Measurements from ENCODE around the gene SF3B3. TPM values are rescaled to one million over a fixed set of nuclear protein-coding genes. Genes with fewer than 3 reads are reported as not detected.
A peak's percentile ranks its signal among the peaks of the same experiment; 100 is the strongest.

The SF3B3 gene
- total RNA-seq, 3 donors from 2014 or later = 80.2 to 147 (median 133) TPM

- Histone ChIP-seq H3K27ac (peak overlapping the region; percentile 71 to 81), H3K27me3 (no peaks in the 10 kb centered on the region), H3K4me1 (peaks cover 0 to 4% of the 10 kb centered on the region in 2 donors), H3K4me3 (no peak overlapping the region), H3K9me3 (no peaks in the 10 kb centered on the region), H3K36me3 (no peaks in the 10 kb centered on the region)
- peak in 2 of 3 donors; percentile 25 to 31 for TF ChIP-seq CTCF (IDR thresholded peaks at IDR 0.05)
- peak in 1 of 3 donors; percentile 19 for TF ChIP-seq POLR2AphosphoS5 (IDR thresholded peaks at IDR 0.05)
- TF ChIP-seq POLR2A (IDR thresholded peaks at IDR 0.05) = no peak
- peak; percentile 77 to 85 for DNase-seq (ENCODE audit: low spot score in 2 of 2)
- intact Hi-C loops (cut with DNase I; ENCODE audit: low total_unique reads) = no loop called here
These were observed 86.9 kb downstream of the SF3B3 start for GRCh38 chr16:70610273-70611223.

DNA sequence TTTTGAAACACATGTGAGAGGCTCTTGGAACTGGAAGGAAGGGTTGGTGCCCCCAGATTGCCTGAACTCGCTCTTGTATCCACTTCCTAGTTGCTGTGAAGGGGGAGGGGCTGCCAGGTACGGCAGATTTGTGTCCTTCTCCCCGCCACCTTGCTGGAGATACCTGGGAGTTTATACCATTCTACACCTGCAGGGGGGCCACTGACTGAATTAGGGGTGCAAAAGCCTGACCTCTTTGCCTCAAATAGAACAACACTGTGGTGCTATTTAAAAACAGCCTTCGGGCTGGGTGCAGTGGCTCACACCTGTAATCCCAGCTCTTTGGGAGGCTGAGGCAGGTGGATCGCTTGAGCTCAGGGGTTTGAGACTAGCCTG is 87.6 kb downstream of the SF3B3 start:
- Histone ChIP-seq H3K9me3 (no peaks in the 10 kb centered on the region), H3K4me1 (peaks cover 0 to 4% of the 10 kb centered on the region in 2 donors), H3K4me3 (no peak overlapping the region), H3K27me3 (no peaks in the 10 kb centered on the region), H3K27ac (peak overlapping the region; percentile 71 to 81), H3K36me3 (no peaks in the 10 kb centered on the region)
- intact Hi-C loops (cut with DNase I; ENCODE audit: low total_unique reads) = no loop called here
- no peak for DNase-seq (ENCODE audit: low spot score in 2 of 2)
- TF ChIP-seq POLR2AphosphoS5 (IDR thresholded peaks at IDR 0.05) (no peak), POLR2A (IDR thresholded peaks at IDR 0.05) (no peak), CTCF (IDR thresholded peaks at IDR 0.05) (no peak)

DNA sequence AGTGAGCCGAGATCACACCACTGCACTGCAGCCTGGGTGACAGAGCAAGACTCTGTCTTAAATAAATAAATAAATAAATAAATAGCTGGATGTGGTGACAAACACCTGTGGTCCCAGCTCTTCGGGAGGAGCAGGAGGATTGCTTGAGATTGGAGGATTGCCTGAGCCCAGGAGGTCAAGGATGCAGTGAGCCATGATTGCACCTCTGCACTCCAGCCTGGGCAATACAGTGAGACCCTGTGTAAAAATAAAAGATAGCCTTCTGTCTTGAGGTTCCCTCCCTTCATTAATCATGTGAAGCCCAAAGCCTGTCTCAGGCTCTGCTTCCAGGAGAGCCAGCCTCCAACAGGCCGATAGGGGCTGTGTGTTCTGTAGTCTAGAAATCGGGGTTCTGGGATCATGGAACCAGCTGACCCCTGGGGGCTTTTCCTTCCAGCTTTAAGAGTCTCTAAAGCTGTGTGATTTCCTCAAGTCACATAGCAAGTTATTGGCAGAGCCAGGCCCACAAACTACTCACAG is 88.2 kb downstream of the SF3B3 start:
- no peaks in the 10 kb centered on the region for H3K27me3 ChIP-seq
- no peaks in the 10 kb centered on the region for H3K9me3 ChIP-seq
- H3K4me3 ChIP-seq = no peak overlapping the region
- H3K27ac ChIP-seq = no peak overlapping the region
- DNase-seq (ENCODE audit: low spot score in 2 of 2) = no peak
- intact Hi-C loops (cut with DNase I; ENCODE audit: low total_unique reads) = no loop called here
- H3K4me1 ChIP-seq = peaks cover 0 to 4% of the 10 kb centered on the region in 2 donors
- TF ChIP-seq CTCF (IDR thresholded peaks at IDR 0.05) (no peak), POLR2AphosphoS5 (IDR thresholded peaks at IDR 0.05) (no peak), POLR2A (IDR thresholded peaks at IDR 0.05) (no peak)
- no peaks in the 10 kb centered on the region for H3K36me3 ChIP-seq

- intact Hi-C loops (cut with DNase I; ENCODE audit: low total_unique reads) = no loop called here
- Histone ChIP-seq H3K36me3 (no peaks in the 10 kb centered on the region), H3K4me3 (no peak overlapping the region)
These were observed 89.3 kb downstream of the SF3B3 start for GRCh38 chr16:70612931-70613330.

More at GRCh38 chr16:70612931-70613330, 89.3 kb downstream of the SF3B3 start:
- no peak overlapping the region for H3K27ac ChIP-seq
- peaks cover 0 to 4% of the 10 kb centered on the region in 2 donors for H3K4me1 ChIP-seq
- H3K27me3 ChIP-seq = no peaks in the 10 kb centered on the region
- TF ChIP-seq POLR2A (IDR thresholded peaks at IDR 0.05) (no peak), POLR2AphosphoS5 (IDR thresholded peaks at IDR 0.05) (no peak), CTCF (IDR thresholded peaks at IDR 0.05) (no peak)
- H3K9me3 ChIP-seq = no peaks in the 10 kb centered on the region
- no peak for DNase-seq (ENCODE audit: low spot score in 2 of 2)
